Right atrium auricular region (tissue), 2 donors: ENCODE results near the gene COL23A1. TPM values are rescaled to one million over a fixed set of nuclear protein-coding genes. Genes with fewer than 3 reads are reported as not detected.

Experiments used
- DNase-seq: peaks from one replicate; pipeline ENCODE4 v3.0.0-alpha.2; 2019; ENCODE audit warnings: low spot score
- H3K27ac ChIP-seq, 2 donors: fragments of 200-600 bp; sonication (generic); 1 replicate in 1 of 2; 2 replicates in 1 of 2; pipeline ENCODE4 v1.5.1; 2016 to 2019
- H3K27me3 ChIP-seq, 2 donors: fragments of 200-600 bp; sonication (generic); one replicate each; pipeline versions ENCODE4 v1.5.1 to v1.6.0; 2017 to 2019
- H3K36me3 ChIP-seq: fragments of 200-600 bp; sonication (generic); one replicate; pipeline ENCODE4 v1.5.1; 2016
- H3K4me1 ChIP-seq, 2 donors: fragments of 200-600 bp; sonication (generic); one replicate each; pipeline versions ENCODE4 v1.5.1 to v1.6.0; 2017 to 2019
- H3K4me3 ChIP-seq, 2 donors: fragments of 200-600 bp; sonication (generic); 1 replicate in 1 of 2; 2 replicates in 1 of 2; pipeline ENCODE4 v1.5.1; 2017 to 2019; ENCODE audit warnings: mild to moderate bottlenecking in 1 of 2, moderate library complexity in 1 of 2
- H3K9me3 ChIP-seq, 2 donors: fragments of 200-600 bp; sonication (generic); one replicate each; pipeline ENCODE4 v1.5.1; 2019
- total RNA-seq, 2 donors: library from RNA; depleted of rRNA; stranded (reverse); fragments of >200 nt; gene quantifications; one replicate each; pipeline ENCODE4 v1.1.0, GENCODE V29; 2016
- TF ChIP-seq, protein P1 (sequence below), 2 donors: fragments of 200-600 bp; sonication (generic); IDR thresholded peaks; one replicate each; pipeline ENCODE4 v1.5.1; 2019; ENCODE audit warnings: antibody characterized with exemption in 2 of 2

The COL23A1 gene
- total RNA-seq, 2 donors from 2014 or later: 5.7 to 6.8 TPM

DNA sequence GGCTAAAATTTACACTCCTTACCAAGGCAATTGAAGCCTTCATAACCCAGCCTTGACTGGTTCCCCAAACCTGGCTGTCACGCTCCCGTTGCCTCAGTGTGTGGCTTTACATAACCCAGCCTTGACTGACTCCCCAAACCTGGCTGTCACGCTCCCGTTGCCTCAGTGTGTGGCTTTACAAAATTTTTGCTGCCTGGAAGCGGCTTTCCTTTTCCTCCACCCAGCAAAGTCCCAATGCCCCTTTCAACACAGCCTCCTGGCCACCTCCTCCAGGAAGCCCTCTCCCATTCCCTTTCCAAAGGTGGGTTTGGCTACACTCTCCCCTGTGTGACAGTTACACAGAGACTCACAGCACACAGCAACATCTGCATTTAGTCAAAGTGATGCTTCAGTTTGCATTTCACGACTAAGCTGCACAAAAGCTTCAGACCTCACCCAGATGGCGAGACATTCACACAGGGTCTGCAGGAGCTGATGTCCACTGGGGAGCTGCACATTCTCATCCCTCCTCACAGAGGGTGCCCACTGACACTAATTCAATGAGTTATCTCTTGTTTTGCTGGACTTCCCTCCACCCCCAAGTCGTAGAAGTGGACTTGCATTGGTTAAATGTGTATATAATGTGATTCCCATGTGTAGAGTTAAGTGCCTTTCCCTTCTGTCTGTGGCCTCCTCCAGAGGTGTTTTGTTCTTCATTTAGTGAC lies 201.0 kb downstream of the COL23A1 start:
- H3K4me3 ChIP-seq: no peak overlapping the region
- peaks cover 0 to 9% of the 10 kb centered on the region in 2 donors for H3K4me1 ChIP-seq
- no peaks in the 10 kb centered on the region for H3K36me3 ChIP-seq
- H3K9me3 ChIP-seq: no peaks in the 10 kb centered on the region
- H3K27me3 ChIP-seq: no peaks in the 10 kb centered on the region
- no peak overlapping the region for H3K27ac ChIP-seq
- DNase-seq: no peak
- TF ChIP-seq, protein P1, sequence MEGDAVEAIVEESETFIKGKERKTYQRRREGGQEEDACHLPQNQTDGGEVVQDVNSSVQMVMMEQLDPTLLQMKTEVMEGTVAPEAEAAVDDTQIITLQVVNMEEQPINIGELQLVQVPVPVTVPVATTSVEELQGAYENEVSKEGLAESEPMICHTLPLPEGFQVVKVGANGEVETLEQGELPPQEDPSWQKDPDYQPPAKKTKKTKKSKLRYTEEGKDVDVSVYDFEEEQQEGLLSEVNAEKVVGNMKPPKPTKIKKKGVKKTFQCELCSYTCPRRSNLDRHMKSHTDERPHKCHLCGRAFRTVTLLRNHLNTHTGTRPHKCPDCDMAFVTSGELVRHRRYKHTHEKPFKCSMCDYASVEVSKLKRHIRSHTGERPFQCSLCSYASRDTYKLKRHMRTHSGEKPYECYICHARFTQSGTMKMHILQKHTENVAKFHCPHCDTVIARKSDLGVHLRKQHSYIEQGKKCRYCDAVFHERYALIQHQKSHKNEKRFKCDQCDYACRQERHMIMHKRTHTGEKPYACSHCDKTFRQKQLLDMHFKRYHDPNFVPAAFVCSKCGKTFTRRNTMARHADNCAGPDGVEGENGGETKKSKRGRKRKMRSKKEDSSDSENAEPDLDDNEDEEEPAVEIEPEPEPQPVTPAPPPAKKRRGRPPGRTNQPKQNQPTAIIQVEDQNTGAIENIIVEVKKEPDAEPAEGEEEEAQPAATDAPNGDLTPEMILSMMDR (IDR thresholded peaks at IDR 0.05): no peak

DNA sequence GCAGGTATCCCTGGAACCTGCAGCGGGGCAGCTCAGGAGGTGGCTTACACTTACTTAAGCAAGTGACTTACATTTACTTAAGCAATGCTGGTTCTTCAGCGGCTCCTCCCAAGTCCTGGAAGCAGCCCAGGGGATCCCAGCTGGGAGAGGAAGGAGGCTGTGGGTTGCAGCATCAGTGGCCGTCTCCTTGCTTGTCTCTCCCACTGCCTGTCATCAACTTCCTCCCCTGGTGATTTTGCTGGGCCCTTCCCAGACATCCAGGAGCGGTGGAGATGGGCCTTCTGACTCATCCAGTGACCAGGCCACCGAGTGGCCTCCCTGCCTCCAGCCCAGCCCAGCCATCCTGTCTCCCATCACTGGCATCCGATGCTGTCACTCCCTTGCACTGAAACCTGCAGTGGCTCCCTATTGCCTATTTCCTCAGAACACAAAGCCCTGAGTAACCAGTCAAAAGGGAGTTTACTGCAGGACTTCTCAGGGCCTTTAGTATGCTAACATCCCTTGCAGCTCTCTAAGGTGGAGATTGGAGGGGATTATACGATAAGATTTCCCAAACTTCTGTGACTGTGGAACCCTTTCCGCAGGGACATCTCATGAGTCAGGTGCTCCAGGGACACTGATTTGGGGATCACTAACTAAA lies 201.7 kb downstream of the COL23A1 start:
- DNase-seq: peak; percentile 67
- H3K4me1 ChIP-seq: peaks cover 0 to 9% of the 10 kb centered on the region in 2 donors
- no peak overlapping the region for H3K4me3 ChIP-seq
- TF ChIP-seq, protein P1 (IDR thresholded peaks at IDR 0.05): no peak
- no peak overlapping the region for H3K27ac ChIP-seq
- H3K27me3 ChIP-seq: no peaks in the 10 kb centered on the region
- H3K36me3 ChIP-seq: no peaks in the 10 kb centered on the region
- no peaks in the 10 kb centered on the region for H3K9me3 ChIP-seq

DNA sequence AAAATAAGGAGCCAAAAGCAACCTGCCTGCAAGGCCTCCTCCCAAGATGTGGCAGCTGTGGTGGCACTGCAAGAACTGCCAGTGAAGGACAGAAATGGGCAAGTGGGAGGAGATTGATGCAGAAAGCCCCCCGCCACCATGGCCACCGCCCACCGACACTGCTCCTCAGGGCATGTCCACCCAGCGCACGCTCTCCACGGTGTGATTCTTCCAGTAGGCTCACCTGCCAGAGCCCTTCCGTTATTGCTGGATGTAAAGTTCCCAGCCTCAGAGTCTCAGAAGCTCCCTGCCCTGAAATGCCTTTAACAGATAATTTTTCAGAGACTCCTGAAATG lies 202.4 kb downstream of the COL23A1 start:
- Histone ChIP-seq H3K4me3 (no peak overlapping the region), H3K27me3 (no peaks in the 10 kb centered on the region), H3K36me3 (no peaks in the 10 kb centered on the region), H3K9me3 (no peaks in the 10 kb centered on the region), H3K27ac (no peak overlapping the region), H3K4me1 (peaks cover 0 to 9% of the 10 kb centered on the region in 2 donors)
- TF ChIP-seq, protein P1 (IDR thresholded peaks at IDR 0.05): no peak
- DNase-seq: no peak

DNA sequence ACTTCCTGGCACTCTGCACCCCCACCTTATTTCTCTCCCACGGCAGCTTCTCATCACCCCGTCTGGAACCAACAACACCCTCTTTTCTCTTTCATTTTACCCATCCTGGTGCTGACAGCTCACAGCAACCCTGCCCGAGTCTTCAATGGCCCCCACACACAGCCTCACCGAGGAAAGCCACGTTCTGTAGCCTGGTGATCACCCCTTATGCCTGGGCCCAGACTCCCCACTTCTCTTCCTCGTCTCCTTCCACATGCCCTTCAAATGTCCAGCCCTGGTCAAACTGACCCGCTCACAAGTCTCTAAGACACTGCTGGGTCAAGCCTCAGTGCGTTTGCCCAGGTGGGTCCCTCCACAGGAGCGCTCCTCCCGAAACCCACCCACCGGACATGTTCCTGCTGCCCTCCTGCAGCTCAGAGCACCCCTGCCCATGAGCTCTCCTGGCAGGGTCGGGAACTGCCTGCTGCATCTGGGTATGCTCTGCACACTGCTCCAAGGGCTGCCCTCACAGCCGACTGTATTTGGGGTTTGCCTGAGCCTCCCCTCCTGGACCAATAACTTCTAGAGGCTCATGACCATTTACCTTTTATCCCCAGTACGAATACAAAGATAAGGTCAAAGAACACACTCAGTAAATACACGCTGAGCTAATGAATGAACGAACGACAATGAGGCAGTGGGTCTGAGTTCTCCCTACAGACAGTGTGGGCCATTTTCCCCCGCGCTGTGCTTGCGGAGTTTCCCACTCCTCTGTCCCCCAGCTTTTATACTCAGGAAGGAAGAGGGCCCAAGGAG lies 202.9 kb downstream of the COL23A1 start:
- DNase-seq: no peak
- Histone ChIP-seq H3K4me1 (peaks cover 0 to 9% of the 10 kb centered on the region in 2 donors), H3K36me3 (no peaks in the 10 kb centered on the region), H3K4me3 (no peak overlapping the region), H3K27ac (no peak overlapping the region), H3K27me3 (no peaks in the 10 kb centered on the region), H3K9me3 (no peaks in the 10 kb centered on the region)
- TF ChIP-seq, protein P1 (IDR thresholded peaks at IDR 0.05): no peak

DNA sequence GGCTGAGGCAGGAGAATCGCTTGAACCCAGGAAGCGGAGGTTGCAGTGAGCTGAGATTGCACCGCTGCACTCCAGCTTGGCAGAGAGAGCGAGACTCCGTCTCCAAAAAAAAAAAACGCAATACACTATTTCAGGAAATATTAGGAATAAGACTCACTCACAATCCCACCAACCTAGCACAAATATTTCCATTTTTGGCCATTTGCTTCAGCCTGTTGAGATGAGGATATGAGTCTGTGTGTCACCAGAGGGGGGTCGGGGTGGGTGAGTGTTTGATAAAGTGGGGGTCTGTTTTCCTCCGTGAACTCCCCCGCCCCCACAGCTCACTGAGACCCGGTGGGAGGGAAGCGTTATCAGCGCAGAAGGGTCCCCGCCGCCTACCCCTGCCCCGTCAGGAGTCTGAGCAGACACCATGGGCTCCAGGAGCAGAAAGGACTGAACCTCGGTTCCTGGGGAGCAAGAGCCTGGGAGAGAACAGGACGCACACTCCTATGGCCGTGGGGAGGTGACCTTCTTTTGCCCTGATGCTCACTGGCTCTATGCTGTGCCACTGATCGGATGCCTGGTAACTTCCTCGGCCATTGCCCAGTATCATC lies 203.8 kb downstream of the COL23A1 start:
- H3K27me3 ChIP-seq: no peaks in the 10 kb centered on the region
- TF ChIP-seq, protein P1 (IDR thresholded peaks at IDR 0.05): no peak
- H3K36me3 ChIP-seq: no peaks in the 10 kb centered on the region
- DNase-seq: no peak
- H3K4me1 ChIP-seq: peaks cover 0 to 9% of the 10 kb centered on the region in 2 donors
- H3K27ac ChIP-seq: no peak overlapping the region
- H3K9me3 ChIP-seq: no peaks in the 10 kb centered on the region
- H3K4me3 ChIP-seq: no peak overlapping the region
